HEK293T (cell line): ENCODE data around the gene CUX1.

ENCODE experiments used
- ARNT ChIP-seq: fragments of 450-650 bp; IDR thresholded peaks from 2 replicates; pipeline ENCODE4 v1.6.1; 2017; ENCODE audit warnings: mild to moderate bottlenecking
- BHLHE40 ChIP-seq: fragments of 450-650 bp; IDR thresholded peaks from 2 replicates; pipeline ENCODE4 v1.6.1; 2016; ENCODE audit warnings: mild to moderate bottlenecking, moderate library complexity, borderline replicate concordance
- ELF4 ChIP-seq: fragments of 450-650 bp; IDR thresholded peaks from 2 replicates; pipeline ENCODE4 v1.6.1; 2017; ENCODE audit warnings: antibody characterized with exemption
- FOXK2 ChIP-seq: fragments of 450-650 bp; IDR thresholded peaks from 2 replicates; pipeline ENCODE4 v1.6.1; 2016; ENCODE audit warnings: mild to moderate bottlenecking
- LEF1 ChIP-seq: fragments of 450-650 bp; IDR thresholded peaks from 2 replicates; pipeline ENCODE4 v1.6.1; 2017; ENCODE audit warnings: mild to moderate bottlenecking, borderline replicate concordance
- NFRKB ChIP-seq: fragments of 450-650 bp; IDR thresholded peaks from 2 replicates; pipeline ENCODE4 v1.6.1; 2016; ENCODE audit warnings: mild to moderate bottlenecking, moderate library complexity
- SP1 ChIP-seq: fragments of 450-650 bp; IDR thresholded peaks from 2 replicates; pipeline ENCODE4 v1.6.1; 2017
- TARDBP ChIP-seq: fragments of 450-650 bp; IDR thresholded peaks from 2 replicates; pipeline ENCODE4 v1.6.1; 2016

DNA sequence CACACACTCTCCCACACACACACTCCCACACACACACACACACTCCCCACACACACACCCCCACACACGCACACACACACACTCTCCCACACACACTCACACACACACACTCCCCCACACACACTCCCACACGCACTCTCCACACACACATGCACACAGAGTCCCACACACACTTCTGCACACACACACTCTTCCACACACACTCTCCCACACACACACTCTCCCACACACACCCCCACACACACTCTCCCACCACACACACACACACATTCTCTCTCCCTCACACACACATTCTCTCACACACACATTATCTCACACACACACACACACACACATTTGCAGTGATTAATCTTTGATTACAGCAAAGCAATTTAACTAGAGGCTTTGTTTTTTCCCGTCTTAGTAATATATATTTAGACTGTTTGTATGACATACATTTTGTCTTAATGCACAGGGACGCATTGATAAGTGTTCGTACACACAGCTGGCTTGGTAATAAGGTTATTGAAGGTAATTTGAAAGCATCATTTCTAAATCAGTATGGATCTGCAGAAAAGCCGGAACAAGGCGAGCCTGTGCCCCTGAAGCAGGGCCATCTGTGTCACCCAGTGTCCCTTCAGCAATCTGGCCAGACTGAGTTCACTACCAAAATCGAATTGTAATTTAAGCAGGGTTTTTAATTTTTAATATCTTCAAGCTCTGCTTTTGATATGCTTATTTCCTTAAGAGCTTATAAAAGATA lies 399.3 kb downstream of the CUX1 start:
- TF ChIP-seq FOXK2 (no peak), ELF4 (no peak), SP1 (no peak), LEF1 (no peak), TARDBP (no peak), BHLHE40 (no peak), ARNT (no peak), NFRKB (no peak)
